HG03175 (cell line): ENCODE measurements around the gene MBD5.
"Not testable (repeated sequence)": the region's sequence is repeated elsewhere in the genome, so short reads cannot be mapped to it uniquely, and the experiment has no call there.

Source experiments
- ATAC-seq: cut with Tn5 transposase; IDR thresholded peaks from one replicate; pipeline ENCODE4 v1.9.1; 2021; ENCODE audit warnings: mild to moderate bottlenecking, moderate library complexity; ENCODE audit not compliant: unreplicated experiment

MBD5 gene

GRCh38 chr2:148540022-148540421, 519.1 kb downstream of the MBD5 start:
- ATAC-seq, result peak; percentile 58

GRCh38 chr2:148541792-148542191, 520.9 kb downstream of the MBD5 start:
- no peak for ATAC-seq

- no peak for ATAC-seq
These were observed 521.7 kb downstream of the MBD5 start for GRCh38 chr2:148542614-148543013.

GRCh38 chr2:148543088-148543540, 522.2 kb downstream of the MBD5 start:
- not testable (repeated sequence) for ATAC-seq

- ATAC-seq, result no peak
These were observed 524.7 kb downstream of the MBD5 start for GRCh38 chr2:148545390-148546256.

GRCh38 chr2:148546270-148546669, 525.4 kb downstream of the MBD5 start:
- ATAC-seq, result no peak

GRCh38 chr2:148548716-148549400, 528.0 kb downstream of the MBD5 start:
- no peak for ATAC-seq

- ATAC-seq, result peak; percentile 43
These were observed 531.9 kb downstream of the MBD5 start for GRCh38 chr2:148552675-148553331.

GRCh38 chr2:148553332-148553887, 532.5 kb downstream of the MBD5 start:
- no peak for ATAC-seq

GRCh38 chr2:148554459-148555247, 533.8 kb downstream of the MBD5 start:
- no peak for ATAC-seq

GRCh38 chr2:148555622-148556294, 534.9 kb downstream of the MBD5 start:
- no peak for ATAC-seq

- ATAC-seq, result peak; percentile 64
These were observed 537.0 kb downstream of the MBD5 start for GRCh38 chr2:148557844-148558436.

GRCh38 chr2:148560496-148560895, 539.6 kb downstream of the MBD5 start:
- ATAC-seq, result no peak

- no peak for ATAC-seq
These were observed 540.5 kb downstream of the MBD5 start for GRCh38 chr2:148561389-148561788.

GRCh38 chr2:148565272-148565894, 544.5 kb downstream of the MBD5 start:
- ATAC-seq, result no peak
